ENCODE results near the gene FBP2.

GRCh38 chr9:94563548-94563947 lies 30.1 kb downstream of the FBP2 start:
- TF ChIP-seq CTCF (IDR thresholded peaks at IDR 0.05) (no peak), POLR2A (IDR thresholded peaks at IDR 0.05) (no peak)

All from lower leg skin (tissue), 3 donors.